Activated CD8-positive, alpha-beta memory T cell treated with anti-CD3 and anti-CD28 coated beads for 4 hours (primary cell): ENCODE measurements around the gene SH3BP1.
A peak's percentile ranks its signal among the peaks of the same experiment; 100 is the strongest.

Experiments used
- DNase-seq, 2 donors: peaks; one replicate each; pipeline ENCODE4 v3.0.0-alpha.2; 2020; ENCODE audit warnings: low read depth in 2 of 2

The SH3BP1 gene

DNA sequence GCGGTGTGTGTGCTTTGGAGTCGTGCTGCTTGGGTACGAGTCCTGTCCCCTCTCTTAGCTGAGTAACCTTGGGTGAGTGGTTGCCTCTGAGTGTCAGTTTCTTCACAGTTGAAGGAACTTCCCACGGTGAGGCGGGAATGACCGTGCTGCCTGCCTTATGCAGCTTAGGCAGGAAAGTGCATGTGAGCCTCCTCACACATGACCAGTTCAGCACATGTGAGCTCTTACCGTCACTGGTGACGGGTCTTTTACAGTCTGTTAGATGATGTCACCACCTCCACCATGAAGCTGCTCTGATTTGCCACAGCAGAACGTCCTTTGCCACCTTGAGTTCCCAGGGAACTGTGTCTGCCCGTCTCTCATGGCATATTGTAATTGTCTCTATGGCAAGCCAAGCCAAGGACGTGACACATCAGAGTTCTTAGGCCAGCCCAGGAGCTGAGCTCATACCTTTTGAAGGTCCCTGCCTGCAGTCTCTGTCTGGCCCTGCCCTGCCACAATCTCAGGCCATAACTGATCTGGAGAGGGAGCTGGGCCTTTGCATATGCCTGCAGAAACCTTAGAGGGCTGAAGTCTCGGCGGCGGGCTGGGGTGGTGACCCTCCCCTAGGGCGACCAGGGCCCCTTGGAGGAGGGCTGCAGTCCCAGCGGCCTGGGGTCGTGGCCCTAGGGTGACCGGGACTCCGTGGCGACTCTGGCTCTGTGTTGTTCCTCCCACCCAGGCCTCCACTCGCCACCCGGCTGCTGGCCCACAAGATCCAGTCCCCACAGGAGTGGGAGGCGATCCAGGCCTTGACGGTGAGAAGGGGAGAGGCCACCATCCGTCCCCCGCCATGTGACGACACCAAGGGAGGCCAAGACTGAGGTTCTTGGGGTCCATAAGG, 23.0 kb upstream of the SH3BP1 start:
- no peak for DNase-seq

DNA sequence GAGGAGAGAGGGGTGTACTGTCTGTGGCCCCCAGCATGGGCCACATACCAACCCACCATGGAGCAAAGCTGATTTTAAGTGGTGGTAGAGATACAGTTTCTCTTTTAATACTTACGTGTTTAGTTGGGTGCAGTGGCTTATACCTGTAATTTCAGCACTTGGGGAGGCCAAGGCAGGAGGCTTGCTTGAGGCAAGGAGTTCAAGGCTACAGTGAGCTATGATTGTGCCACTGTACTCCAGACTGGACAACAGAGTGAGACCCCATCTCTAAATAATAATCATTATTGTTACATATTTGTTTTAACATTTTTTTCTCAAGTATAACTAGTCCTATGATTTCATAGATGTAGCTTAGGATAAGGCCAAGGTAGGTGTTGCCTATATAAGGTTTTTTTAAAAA, 22.0 kb upstream of the SH3BP1 start:
- DNase-seq: no peak

DNA sequence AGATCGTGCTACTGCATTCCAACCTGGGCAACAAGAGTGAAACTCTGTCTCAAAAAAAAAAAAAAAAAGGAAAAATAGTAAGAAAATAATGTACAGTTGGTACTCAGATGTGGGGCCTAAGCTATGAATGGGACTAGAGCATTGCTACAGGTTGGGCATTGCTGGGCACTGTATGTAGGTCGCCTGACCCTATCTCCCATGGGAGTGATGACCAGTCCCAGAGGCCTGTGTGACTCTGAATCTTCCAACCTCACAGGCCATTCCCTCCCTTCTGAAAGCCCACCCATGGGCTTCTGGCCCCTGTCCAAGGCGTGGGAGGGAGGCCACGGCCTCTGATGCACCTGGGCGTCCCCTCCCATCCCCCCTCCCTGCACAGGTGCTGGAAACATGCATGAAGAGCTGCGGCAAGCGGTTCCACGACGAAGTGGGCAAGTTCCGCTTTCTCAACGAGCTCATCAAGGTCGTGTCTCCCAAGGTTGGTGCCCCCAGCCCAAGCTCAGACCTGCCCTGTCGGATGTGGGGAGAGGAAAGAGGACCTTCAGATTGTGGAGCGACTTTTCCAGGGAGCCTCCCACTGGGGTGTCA, 21.3 kb upstream of the SH3BP1 start:
- no peak for DNase-seq

DNA sequence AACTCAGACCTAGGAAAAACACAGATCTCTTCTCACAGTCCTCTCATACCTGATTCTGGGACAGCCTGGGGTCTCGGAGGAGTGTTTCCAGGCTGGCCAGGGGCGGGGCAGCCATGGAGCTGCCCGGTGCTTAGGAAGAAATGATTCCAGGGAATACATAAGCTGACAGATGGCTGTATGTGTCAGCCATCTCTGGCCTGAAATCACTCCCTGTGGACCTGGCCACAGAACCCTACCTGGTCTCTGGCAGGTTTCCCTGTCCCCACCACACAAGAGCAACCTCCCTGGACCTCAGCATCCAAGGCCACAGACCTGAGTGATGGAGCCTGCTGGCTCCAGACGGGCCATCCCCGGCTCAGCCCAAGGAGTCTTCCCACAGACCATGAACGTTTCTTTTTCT, 20.8 kb upstream of the SH3BP1 start:
- DNase-seq: no peak

DNA sequence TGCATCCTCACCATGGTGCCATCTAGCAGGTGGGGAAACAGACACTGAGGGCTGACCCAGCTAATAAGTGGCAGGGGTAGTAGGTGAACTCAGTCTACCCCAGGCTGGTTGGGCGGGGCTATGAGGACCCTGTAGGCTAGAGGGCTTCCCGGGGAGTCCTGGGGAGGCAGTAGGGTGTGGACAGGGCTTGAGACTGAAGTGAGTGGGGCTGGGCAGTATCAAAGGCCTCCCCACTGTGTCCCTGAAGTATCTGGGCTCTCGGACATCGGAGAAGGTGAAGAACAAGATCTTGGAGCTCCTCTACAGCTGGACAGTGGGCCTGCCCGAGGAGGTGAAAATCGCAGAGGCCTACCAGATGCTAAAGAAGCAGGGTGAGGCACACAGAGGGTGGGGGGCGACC, 19.5 kb upstream of the SH3BP1 start:
- no peak for DNase-seq

DNA sequence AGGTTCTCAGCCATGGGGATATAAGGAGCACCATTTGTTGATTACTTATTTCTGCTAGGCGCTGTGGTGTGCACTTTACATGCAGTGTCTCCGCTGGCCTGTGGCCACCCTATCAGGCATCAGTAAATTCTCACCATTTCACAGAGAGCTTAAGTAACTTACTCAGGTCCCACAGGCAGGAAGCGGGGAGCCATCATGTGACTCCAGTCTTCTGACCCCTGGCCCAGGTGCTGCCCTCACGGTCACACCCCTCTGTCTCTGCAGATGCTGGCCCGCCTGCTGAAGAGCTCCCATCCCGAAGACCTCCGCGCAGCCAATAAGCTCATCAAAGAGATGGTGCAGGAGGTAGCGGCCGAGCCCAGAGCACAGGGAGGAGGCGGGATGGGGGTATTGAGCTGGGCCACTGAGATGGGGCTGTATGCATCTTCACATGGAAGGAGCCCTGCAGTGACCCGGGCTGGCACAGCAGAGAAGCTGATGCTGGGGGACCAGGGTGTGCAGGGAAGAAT, 18.1 kb upstream of the SH3BP1 start:
- no peak for DNase-seq

DNA sequence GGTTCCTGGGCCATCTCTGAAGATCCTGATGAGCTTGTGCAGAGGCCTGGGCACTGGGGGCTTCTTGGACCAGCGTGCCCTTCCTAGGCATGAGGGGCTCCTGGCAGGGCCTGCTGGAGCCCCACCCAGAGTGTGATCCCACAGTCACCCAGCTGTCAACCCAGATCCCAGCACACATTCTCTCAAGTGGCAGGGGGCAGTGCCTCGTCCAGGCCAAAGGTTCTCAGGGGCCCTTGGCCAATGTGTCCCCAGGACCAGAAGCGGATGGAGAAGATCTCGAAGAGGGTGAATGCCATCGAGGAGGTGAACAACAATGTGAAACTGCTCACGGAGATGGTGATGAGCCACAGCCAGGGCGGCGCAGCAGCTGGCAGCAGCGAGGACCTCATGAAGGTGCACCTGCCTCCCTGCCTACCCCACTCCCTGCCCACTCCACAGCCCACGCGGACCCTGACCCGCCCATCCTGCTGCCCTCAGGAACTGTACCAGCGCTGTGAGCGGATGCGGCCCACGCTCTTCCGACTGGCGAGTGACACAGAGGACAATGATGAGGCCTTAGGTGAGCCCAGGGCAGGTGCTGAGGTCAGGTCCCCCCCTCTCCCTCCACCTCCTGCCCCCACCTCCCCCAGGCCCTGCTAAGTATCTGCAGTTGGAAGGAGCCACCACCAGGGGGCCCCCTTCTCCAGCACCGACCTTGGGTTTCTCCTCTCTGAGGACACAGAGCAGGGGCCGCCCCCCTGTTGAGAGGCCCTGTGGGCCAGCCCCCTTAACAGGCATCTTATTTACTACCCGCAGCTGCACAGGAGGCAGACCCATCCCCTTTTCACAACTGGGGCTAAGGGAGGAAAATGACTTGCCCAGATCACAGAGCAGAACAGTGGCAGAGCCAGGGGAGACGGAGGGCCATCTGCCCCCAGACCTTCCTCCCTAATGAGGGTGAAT, 16.1 kb upstream of the SH3BP1 start:
- DNase-seq: peak; percentile 57 to 58

DNA sequence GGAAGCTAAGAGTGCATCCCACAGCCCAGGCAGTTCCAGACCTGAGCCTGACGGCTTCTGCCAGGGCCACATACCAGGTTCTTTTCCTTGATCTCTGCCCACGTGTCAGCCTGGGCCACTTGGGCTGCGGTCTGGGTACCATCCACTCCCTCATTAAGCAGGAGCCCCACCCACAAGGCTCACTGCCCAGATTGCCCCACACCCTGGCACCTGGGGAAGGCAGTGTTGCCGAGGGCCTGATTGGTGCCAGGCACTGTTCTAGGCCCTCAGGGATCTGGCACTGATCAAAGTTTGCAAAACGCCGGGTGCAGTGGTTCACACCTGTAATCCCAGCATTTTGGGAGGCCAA, 15.5 kb upstream of the SH3BP1 start:
- DNase-seq: no peak

DNA sequence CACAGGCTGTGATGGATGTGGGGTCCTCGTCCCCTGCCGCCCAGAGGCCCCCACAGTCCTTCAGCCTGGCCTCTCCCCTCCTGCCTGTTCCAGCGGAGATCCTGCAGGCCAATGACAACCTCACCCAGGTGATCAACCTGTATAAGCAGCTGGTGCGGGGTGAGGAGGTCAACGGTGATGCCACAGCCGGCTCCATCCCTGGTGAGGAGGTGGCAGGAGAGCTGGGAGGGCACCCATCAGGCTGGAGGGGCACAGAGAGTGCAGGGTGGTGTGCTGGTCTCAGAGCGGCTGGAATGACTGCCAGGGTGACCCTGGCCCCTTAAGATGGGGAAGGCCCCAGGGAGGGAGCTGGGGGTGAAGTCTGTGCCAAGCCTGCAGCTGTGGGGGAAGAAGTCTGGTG, 14.6 kb upstream of the SH3BP1 start:
- no peak for DNase-seq

DNA sequence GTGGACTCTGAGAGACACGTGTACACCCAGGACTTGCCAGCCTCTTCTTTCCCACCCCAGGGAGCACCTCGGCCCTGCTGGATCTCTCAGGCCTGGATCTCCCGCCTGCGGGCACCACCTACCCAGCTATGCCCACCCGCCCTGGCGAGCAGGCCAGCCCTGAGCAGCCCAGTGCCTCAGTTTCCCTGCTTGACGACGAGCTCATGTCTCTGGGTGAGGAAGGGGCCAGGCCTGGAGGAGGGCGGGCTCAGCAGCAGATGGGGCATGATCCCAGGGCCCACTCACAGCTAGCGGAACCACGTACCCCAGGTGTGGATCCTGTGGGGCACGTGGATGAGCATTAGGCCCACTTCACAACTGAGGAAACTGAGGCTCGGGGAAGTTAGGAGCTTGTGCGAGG, 13.7 kb upstream of the SH3BP1 start:
- DNase-seq: no peak

DNA sequence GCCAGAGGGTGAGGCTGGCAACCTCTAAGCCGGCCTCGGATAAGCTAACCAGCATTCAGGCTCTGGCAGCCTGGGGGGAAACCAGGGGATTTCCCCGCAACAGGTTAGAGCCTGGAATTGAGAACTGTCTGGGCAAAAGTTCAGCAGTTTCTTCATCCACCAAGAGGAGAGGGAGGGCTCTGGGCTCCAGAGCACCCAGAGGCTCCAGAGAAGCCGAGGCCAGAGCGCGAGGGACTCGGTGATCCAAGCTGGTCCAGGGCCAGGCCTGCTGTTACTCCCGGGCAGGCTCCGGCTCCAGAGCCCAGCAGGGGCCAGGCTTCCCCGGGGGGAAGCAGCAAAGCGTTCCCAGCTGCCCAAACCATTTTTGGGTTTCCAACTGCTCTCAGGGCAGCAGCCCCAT, 13.3 kb upstream of the SH3BP1 start:
- DNase-seq: no peak

DNA sequence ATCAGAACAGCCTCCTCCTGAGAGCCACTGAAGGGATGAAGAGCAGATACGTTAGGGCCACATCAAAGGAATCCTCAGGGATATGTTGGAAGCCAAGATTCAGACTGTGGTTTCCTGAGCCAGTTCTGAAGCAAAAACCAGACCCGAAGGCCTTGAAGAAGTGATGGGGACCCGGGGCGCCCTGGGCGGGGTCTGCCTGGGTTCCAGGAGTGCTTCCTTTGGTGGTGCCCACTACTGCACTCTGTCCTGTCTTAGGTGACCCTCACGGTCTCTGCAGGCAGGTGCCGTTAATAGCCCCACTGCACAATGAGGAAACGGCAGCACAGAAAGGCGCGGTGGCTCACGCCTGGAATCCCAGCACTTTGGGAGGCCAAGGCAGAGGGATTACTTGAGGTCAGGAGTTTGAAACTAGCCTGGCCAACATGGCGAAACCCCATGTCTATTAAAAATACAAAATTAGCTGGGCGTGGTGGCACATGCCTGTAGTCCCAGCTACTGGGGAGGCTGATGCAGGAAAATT, 12.9 kb upstream of the SH3BP1 start:
- DNase-seq: no peak

DNA sequence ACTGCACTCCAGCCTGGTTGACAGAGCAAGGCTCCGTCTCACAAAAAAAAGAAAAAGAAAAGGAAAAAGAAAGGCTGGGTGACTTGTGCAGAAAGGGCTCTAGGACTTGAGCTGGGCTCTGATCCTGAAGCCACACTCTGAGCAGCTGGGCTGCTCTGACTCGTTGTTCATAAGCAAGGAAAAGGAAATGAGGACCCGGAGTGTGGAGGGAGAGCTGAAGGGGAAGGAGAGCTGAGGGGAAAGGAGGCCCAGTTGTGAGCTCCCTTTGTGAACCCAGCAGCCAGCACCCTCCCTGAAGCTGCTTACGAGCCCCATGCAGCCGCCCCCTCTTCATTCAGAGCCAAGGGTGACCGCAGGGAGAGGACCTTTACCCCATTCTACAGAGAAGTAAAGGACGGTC, 12.3 kb upstream of the SH3BP1 start:
- no peak for DNase-seq

DNA sequence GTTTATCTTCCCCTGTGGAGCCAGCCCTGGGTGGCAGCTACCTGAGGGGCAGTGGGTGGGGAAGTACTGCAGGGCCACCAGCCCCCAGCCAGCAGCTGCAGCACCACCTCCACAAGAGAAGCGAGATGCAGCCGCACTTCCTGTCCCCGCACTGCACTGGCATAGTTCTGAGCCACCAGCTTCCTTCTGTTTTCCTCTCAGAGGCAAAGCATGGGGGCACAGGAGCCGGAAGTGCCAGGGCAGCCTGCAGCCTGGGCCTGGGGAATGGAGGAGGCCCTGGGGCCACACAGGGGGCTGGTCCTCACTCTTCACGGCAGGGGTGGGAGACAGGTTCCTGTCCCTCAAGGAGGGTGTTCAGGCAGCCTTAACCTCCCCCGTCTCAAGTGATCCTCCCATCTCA, 11.9 kb upstream of the SH3BP1 start:
- DNase-seq: no peak

DNA sequence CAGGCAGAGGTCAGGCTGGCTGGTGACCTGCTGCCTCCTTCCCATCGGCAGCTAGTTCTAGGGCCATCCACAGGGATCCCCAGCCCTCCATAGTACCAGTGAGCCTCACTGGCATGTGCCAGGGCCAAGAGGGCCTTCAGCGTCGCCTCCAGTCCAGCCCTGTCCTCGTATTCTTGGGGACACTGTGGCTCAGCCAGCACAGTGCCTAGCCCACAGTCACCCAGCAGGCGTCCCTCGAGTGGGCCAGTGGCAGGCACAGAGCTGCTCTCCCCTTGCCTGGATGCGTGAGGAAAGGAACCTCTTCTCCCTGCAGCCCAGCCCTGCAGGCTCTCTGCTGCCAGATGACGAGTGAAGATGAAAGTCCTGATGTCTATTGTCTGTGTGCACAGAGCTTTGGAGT, 10.6 kb upstream of the SH3BP1 start:
- no peak for DNase-seq

DNA sequence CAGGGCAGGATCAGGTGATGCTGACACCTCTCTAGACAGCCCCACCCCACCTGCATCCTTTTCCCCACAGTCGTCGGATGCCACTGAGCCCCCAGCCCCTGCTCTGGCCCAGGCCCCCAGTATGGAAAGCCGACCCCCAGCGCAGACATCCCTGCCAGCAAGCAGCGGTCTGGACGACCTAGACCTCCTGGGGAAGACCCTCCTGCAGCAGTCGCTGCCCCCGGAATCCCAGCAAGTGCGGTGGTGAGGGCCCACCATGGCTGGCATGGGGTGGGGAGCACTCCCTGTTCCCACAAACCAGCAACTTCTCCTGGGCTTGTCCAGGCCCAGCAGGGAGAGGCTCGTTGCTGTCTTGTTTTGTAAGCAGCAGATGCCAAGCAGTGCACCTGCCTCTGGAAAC, 9.5 kb upstream of the SH3BP1 start:
- no peak for DNase-seq

DNA sequence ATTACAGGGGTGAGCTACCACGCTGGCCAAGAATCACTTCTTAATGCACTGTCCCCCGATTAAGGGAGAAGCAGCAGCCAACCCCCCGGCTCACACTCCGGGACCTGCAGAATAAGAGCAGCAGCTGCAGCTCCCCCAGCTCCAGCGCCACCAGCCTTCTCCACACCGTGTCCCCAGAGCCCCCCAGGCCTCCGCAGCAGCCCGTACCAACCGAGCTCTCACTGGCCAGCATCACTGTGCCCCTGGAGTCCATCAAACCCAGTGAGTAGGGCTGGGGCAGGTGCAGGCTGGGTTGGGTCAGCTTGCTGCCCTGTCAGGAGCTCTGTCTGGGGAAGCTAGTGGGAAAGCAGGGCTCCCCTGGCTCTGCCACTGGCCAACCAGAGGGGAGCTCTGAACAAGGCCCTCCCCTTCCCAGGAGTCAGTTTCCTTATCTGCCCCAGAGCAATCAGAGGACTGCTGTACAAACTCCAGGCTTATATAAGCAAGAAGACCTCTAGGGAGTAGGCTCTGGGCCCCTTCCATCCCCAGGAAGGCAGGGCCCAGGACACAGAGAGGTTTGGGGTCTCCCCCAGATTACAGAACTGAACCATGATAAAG, 8.5 kb upstream of the SH3BP1 start:
- no peak for DNase-seq

DNA sequence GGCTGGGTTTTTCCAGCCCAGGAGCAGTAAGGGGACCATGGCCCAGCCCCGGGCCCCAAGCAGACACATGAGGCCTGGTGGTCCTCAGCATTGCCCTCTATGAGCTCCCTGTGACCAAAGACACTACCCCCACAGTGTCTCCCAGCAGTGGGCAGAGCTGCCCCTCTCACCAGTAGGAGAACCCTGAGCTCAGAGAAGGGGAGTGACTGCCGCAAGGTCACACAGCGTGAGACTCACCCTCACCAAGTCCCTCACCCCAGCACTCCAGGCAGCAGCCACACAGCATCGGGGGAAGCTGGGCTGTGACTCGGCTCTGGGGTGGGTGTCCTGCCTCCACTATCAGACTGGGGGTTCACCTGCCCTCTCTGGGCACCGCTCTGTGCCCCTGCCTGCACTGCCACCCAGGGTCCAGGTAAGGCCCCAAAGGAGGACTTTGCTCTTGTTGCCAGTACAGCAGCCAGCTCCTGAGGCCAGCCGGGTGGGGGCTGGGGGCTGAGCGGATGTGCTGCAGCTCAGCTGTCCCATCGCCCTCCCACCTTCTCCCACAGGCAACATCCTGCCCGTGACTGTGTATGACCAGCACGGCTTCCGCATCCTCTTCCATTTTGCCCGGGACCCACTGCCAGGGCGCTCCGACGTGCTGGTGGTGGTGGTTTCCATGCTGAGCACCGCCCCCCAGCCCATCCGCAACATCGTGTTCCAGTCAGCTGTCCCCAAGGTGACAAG, 7.9 kb upstream of the SH3BP1 start:
- DNase-seq: no peak

DNA sequence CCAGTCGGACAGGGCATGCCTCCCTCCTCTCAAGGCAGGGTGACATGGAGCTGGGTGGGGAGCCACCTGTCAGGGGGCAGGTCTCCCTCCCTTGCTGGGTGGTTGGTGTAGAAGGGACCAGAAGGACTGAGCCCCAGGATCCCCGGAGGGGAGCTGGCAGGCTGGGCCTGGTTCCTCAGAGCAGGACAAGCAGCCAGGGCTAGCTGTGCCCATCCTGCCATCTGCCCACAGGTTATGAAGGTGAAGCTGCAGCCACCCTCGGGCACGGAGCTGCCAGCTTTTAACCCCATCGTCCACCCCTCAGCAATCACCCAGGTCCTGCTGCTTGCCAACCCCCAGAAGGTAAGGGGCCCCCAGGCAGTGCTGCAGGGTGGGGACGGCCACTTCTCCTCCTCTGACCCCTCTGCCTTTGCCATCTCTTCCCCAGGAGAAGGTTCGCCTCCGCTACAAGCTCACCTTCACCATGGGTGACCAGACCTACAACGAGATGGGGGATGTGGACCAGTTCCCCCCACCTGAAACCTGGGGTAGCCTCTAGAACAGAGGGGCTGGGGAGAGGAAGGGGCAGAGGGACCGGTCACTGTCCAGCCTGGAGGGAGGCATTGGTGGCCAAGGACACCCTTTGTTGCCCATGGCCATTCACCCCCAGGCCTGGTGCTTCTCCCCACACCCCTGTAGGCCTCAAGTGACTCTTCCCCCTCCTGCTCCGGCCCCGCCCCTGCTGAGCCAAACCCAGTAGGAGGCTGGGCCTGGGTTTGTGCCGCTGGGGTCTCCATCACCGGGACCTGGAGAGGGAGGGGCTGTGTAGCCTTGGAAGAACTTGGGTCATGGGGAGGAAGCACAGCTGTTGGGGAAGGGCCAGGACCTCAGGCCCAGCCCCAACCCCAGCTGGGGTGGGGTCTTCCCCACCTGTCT, 7.0 kb upstream of the SH3BP1 start:
- DNase-seq: no peak

DNA sequence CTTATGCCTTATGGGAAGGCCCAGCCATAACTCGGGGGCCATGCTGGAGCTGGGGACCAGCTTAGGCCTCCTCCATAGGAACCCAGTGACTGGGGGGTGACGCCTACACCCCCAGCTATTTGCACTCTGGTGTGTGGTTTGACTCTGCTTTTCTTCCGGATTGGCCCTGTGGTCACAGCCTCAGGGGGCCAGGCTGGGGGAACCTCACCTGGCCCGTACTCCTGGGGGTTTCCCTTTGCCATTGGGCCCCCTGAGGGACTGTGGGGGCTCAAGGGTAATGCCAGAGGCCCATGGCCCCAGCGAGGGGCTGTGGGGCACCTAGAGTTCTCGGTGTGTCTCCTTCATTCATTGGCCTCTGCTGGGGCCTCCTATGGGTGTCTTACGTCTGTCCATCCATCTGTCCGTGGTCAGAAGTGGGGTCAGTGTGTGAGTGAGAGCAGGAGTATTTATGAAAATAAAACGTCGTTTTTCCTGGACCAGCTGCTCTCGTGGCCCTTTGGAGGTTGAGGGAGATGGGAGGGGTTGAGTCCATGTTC, 6.3 kb upstream of the SH3BP1 start:
- DNase-seq: no peak
